ENCODE measurements around the gene EFCAB5. TPM values are rescaled to one million over a fixed set of nuclear protein-coding genes. Genes with fewer than 3 reads are reported as not detected.
"Not testable (repeated sequence)": the region's sequence is repeated elsewhere in the genome, so short reads cannot be mapped to it uniquely, and the experiment has no call there.

EFCAB5 gene
- under 1 TPM in 7 of 8 experiments, not detected in 1; 0.14 to 0.96 (median 0.81) TPM for total RNA-seq

DNA sequence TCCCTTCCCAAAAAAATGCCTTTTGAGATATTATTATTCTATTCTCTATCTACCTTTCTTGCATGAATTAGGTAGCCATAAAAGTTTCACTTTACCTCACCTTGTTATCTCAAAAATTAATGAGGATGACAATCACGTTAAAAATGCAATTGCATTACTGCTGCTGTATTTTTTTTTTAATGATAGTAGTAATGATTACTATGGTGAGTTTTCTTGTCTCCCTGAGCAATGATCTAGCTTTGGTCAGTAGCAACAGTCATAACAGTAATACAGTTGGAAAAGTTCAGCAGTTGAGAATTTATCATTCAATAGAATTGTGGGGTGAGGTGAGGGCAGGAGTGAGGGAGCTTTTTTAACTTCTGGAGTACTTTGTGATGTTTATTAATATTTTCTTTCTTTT lies at the start of gene EFCAB5:
Gene EFCAB5 (plus strand): TSS at position 301 of the 400 bp plus-strand sequence. CDS start 163 bp downstream, outside the sequence.
- H3K27ac ChIP-seq, result no peak within 1 kb of the TSS
- in situ Hi-C loops (cut with MboI; ENCODE audit: low pct_unique_long_range_greater_than_20kb in 2 of 9, low sequenced_read_pairs in 9 of 9, unreplicated experiment in 9 of 9), result loop anchor here in 4 of 9 experiments (25.0 kb wide), 1 partner anchor 129 kb away; no protein-coding TSS in a partner anchor
- no peak within 1 kb of the TSS for H3K4me3 ChIP-seq
- H3K4me1 ChIP-seq (replicated peaks in 1 of 2), result no peaks in the 10 kb centered on the region
- WGBS, 10 experiments, result 40 to 100% (median 80%) methylated on average over 1 of the region's 1 CpG; no CpG with 5 or more reads in 3 of the 10 experiments
- no peak for ATAC-seq (replicated peaks in 6 of 8)

DNA sequence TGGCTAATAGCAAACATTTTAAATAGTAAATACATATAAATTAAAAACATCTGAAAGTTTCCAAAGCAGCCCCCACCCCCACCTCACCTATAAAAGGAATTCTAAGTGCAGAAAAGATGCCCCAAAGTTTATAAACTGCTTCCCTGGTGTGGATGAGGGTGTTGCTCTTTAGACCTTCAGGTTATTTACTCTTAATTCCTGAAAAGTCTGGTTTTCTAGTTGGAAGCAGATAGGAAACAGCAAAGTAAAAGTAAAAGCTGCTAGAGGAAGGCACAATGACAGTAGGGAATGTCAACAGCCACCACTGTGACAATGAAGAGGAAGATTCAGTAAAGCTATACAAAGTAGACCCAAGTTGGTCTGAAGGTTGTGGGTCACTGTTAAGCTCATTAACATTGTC lies 49.2 kb upstream of the EFCAB5 start:
- Histone ChIP-seq H3K4me3 (no peak overlapping the region), H3K4me1 (replicated peaks in 1 of 2) (no peaks in the 10 kb centered on the region), H3K27ac (no peak overlapping the region)
- ATAC-seq (replicated peaks in 6 of 8), result no peak
- in situ Hi-C loops (cut with MboI; ENCODE audit: low pct_unique_long_range_greater_than_20kb in 2 of 9, low sequenced_read_pairs in 9 of 9, unreplicated experiment in 9 of 9), result no loop called here

DNA sequence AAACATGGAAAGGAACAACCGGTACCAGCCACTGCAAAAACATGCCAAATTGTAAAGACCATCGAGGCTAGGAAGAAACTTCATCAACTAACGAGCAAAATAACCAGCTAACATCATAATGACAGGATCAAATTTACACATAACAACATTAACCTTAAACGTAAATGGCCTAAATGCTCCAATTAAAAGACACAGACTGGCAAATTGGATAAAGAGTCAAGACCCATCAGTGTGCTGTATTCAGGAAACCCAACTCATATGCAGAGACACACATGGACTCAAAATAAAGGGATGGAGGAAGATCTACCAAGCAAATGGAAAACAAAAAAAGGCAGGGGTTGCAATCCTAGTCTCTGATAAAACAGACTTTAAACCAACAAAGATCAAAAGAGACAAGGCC lies 44.3 kb upstream of the EFCAB5 start:
- 60 to 100% methylated on average over 1 of the region's 4 CpGs; no CpG with 5 or more reads in 8 of the 10 experiments for WGBS, 10 experiments
- H3K4me3 ChIP-seq; in situ Hi-C loops (cut with MboI; ENCODE audit: low pct_unique_long_range_greater_than_20kb in 2 of 9, low sequenced_read_pairs in 9 of 9, unreplicated experiment in 9 of 9); H3K27ac ChIP-seq; ATAC-seq (replicated peaks in 6 of 8); H3K4me1 ChIP-seq (replicated peaks in 1 of 2): not testable (repeated sequence)

DNA sequence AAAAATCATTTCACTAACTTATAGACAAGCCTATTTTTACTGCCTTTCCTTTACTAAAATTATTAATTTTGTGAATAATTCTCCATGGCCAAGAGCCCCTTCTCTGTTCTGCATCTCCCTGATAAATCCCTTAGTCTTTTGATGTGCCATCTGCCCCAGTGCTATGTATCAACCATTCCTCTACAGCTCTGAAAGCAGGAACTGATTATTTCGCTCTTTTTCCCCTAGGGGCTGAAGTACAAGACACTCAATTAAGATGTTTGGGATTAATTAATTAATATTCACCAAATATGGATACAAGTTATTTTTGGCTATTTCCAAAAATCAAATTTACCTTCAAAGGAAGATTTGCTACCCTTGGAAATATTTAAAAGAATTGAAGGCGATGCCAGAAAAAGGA lies 38.0 kb upstream of the EFCAB5 start:
- Histone ChIP-seq H3K4me1 (replicated peaks in 1 of 2) (no peaks in the 10 kb centered on the region), H3K27ac (no peak overlapping the region), H3K4me3 (no peak overlapping the region)
- in situ Hi-C loops (cut with MboI; ENCODE audit: low pct_unique_long_range_greater_than_20kb in 2 of 9, low sequenced_read_pairs in 9 of 9, unreplicated experiment in 9 of 9), result no loop called here
- WGBS, 10 experiments, result 79 to 100% (median 97%) methylated on average over 1 to 2 of the region's 2 CpGs
- no peak for ATAC-seq (replicated peaks in 6 of 8)

DNA sequence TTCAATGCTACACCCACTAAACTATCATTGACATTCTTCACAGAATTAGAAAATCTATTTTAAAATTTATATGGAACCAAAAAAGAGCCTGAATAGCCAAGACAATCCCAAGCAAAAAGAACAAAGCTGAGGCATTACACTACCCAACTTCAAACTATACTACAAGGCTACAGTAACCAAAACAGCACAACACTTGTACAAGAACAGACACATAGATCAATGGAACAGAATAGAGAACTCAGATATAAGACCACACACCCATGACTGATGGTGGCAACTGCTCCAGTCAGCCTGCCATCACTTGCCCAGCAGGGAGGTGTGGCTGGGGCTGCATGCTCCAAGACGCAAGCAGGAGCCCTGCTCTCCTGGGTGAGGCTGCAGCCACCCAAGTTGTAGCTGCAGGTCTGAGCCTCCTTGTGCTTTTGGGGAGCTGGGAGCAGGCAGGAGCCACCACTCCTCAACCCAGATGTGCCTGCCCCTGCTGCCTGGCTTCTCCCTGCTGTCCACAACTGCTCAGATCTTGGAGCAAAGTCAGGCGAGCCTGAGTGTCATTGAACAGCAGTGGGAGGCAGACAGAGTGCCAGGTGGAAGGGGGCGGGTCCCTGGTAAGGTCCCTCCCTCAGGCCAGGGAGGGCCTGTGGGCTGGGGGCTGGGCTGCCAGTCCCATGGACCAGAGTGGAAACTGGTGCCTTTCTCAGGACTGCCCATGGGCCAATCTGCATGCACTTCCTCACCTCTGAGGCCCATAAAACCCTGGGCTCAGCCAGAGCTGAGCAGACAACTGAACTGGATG lies 36.2 kb upstream of the EFCAB5 start:
- Histone ChIP-seq H3K4me3 (no peak overlapping the region), H3K4me1 (replicated peaks in 1 of 2) (no peaks in the 10 kb centered on the region), H3K27ac (no peak overlapping the region)
- 83 to 88% methylated on average over 1 of the region's 3 CpGs; no CpG with 5 or more reads in 8 of the 10 experiments for WGBS, 10 experiments
- in situ Hi-C loops (cut with MboI; ENCODE audit: low pct_unique_long_range_greater_than_20kb in 2 of 9, low sequenced_read_pairs in 9 of 9, unreplicated experiment in 9 of 9), result no loop called here
- ATAC-seq (replicated peaks in 6 of 8), result no peak

DNA sequence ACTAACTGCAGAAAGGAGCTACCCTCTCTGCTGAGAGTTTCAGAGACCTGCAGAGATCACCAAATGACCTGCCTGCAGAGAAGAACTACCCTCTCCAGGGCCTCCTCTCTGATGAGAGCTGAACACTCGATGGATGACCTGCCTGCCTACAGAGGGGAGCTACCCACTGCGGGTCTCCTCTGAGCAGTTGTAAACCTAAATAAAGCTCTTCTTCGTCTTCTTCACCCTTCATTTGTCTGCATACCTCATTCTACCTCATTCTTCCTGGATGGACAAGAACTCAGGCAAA lies 35.6 kb upstream of the EFCAB5 start:
- ATAC-seq (replicated peaks in 6 of 8), result no peak
- Histone ChIP-seq H3K4me3 (no peak overlapping the region), H3K4me1 (replicated peaks in 1 of 2) (no peaks in the 10 kb centered on the region), H3K27ac (no peak overlapping the region)
- in situ Hi-C loops (cut with MboI; ENCODE audit: low pct_unique_long_range_greater_than_20kb in 2 of 9, low sequenced_read_pairs in 9 of 9, unreplicated experiment in 9 of 9), result no loop called here
- WGBS, 10 experiments, result 88 to 100% (median 92%) methylated on average over 2 to 3 of the region's 3 CpGs; no CpG with 5 or more reads in 6 of the 10 experiments

DNA sequence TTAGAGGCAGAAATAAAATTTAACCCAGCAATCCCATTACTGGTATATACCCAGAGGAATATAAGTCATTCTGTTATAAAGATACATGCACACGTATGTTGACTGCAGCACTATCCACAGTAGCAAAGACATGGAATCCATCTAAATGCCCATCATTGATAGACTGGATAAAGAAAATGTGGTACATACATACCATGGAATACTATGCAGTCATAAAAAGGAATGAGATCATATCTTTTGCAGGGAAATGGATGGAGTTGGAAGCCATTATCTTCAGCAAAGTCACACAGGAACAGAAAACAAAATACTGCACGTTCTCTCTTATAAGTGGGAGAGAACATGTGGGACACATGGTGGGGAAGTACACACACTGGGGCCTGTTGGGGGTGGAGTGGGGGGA lies 34.5 kb upstream of the EFCAB5 start:
- no peak for ATAC-seq (replicated peaks in 6 of 8)
- 63 to 100% (median 100%) methylated on average over 1 to 2 of the region's 2 CpGs; no CpG with 5 or more reads in 2 of the 10 experiments for WGBS, 10 experiments
- no peak overlapping the region for H3K4me3 ChIP-seq
- in situ Hi-C loops (cut with MboI; ENCODE audit: low pct_unique_long_range_greater_than_20kb in 2 of 9, low sequenced_read_pairs in 9 of 9, unreplicated experiment in 9 of 9), result no loop called here
- no peak overlapping the region for H3K27ac ChIP-seq
- H3K4me1 ChIP-seq (replicated peaks in 1 of 2), result no peaks in the 10 kb centered on the region

DNA sequence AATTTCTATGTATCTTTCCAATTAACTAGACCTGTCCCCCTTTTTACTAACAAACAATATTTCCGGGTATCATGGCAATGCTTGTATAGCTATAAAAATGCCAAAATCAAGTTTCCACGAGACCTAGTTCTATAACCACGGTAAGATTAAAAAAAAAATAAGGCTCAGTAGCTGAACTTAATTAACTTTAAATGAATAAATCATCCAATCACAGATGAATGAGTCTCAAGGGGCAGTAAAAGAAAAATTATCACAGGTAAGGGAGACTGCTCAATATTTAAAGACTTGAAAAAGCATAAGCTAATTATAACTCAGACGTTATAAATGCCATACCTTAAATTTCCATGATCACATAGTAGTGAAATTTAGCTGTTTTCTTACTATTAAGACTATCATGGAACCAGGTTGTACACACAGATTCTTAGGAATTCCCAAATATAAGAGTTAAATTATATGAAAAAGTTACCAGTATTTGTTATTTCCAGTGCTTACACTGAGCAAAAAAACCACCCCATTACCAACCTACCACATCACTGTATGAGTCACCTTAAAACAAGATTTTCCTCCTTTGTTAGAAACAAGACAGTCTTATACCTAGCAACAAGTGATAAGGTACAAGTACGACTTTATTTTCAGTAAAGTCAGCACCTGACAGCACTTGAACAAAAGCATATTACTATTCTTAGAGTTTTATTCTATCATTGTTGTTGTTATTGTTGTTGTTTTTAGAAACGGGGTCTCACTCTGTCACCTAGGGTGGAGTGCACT lies 32.0 kb upstream of the EFCAB5 start:
- ATAC-seq (replicated peaks in 6 of 8), result no peak
- Histone ChIP-seq H3K4me3 (no peak overlapping the region), H3K4me1 (replicated peaks in 1 of 2) (peaks cover 0 to 2% of the 10 kb centered on the region in 2 donors), H3K27ac (no peak overlapping the region)
- in situ Hi-C loops (cut with MboI; ENCODE audit: low pct_unique_long_range_greater_than_20kb in 2 of 9, low sequenced_read_pairs in 9 of 9, unreplicated experiment in 9 of 9), result no loop called here
- WGBS, 10 experiments, result 71 to 100% (median 91%) methylated on average over 1 to 6 of the region's 6 CpGs

DNA sequence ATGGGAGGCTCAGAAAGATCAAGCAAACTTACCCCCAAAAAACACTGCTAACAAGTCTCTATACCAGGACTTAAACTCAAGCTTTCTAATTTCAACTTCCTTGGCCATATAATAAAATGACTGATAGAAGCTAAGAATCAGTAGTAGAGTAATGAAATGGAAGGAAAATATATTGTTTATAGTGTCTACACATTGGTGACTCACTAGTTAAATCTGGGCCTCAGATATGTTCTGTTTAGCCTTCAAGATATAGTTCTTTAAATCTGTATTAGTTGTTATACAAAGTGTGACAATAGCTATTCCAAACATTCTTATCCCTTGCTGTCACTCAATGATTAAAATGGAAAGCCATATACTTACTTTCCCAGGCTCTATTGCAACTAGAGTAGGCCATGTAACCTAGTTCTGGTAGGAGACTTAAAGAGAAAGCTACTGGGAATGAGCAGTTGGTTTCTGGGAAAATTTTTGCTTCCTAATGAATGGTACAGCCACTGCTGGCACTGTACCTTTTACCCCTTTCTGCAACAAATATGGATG lies 29.7 kb upstream of the EFCAB5 start:
- Histone ChIP-seq H3K4me1 (replicated peaks in 1 of 2) (peaks cover 0 to 14% of the 10 kb centered on the region in 2 donors), H3K4me3 (no peak overlapping the region), H3K27ac (no peak overlapping the region)
- ATAC-seq (replicated peaks in 6 of 8), result no peak
- in situ Hi-C loops (cut with MboI; ENCODE audit: low pct_unique_long_range_greater_than_20kb in 2 of 9, low sequenced_read_pairs in 9 of 9, unreplicated experiment in 9 of 9), result no loop called here

DNA sequence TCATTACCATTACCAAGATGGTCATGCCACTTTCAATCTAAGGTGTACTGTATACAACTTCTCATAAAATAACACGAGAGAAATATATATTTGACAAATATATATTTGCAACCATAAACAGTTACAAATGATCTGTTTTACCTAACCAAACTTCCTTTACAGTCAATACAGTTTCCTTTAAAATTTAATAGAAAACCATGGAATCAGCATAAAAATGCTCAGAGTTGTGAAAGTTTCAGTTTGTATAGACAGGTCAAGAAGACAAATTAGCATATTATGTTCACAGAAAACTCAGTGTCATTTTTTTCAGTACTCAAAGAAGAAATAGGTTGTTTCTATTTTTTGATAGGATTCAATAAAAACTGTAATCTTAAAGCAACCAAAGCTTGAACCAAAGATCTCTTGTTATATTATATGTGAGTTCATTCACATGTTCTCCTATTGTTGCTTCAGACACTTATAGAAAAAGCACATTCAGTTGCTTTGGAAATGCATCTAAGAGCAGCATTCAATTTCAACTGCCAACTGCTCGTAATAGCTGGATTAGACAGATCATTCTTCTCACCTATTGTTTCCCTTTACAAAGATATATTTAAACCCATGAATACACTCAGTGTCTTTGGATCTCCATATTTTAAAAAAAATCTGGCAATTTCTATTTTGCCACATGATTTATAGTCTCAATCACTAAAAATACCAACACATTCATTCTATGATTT lies 26.5 kb upstream of the EFCAB5 start:
- peak in 2 of 8 experiments; percentile 49 to 55 for ATAC-seq (replicated peaks in 6 of 8)
- 38 to 95% (median 67%) methylated on average over 1 to 2 of the region's 2 CpGs; no CpG with 5 or more reads in 1 of the 10 experiments for WGBS, 10 experiments
- in situ Hi-C loops (cut with MboI; ENCODE audit: low pct_unique_long_range_greater_than_20kb in 2 of 9, low sequenced_read_pairs in 9 of 9, unreplicated experiment in 9 of 9), result no loop called here
- Histone ChIP-seq H3K27ac (no peak overlapping the region), H3K4me1 (replicated peaks in 1 of 2) (peaks cover 0 to 16% of the 10 kb centered on the region in 2 donors), H3K4me3 (no peak overlapping the region)

DNA sequence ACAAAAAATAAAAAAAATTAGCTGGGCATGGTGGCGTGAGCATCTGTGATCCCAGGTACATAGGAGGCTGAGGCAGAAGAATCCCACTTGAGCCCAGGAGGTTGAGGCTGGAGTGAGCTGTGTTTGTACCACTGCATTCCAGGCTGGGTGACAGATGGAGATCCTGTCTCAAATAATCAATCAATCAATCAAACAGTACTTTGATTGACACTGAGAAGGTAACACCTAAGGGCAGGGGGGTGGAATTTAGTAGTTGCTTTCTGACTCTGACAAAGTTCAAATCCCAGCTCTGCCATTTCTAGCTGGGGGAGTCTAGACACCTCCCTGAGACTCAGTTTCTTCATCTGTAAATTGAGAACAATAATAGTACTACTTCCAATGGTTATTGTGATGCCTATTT lies 23.4 kb upstream of the EFCAB5 start:
- in situ Hi-C loops (cut with MboI; ENCODE audit: low pct_unique_long_range_greater_than_20kb in 2 of 9, low sequenced_read_pairs in 9 of 9, unreplicated experiment in 9 of 9), result no loop called here
- 100% methylated on average over 1 of the region's 1 CpG; no CpG with 5 or more reads in 7 of the 10 experiments for WGBS, 10 experiments
- Histone ChIP-seq H3K4me1 (replicated peaks in 1 of 2) (peaks cover 0 to 16% of the 10 kb centered on the region in 2 donors), H3K27ac (no peak overlapping the region), H3K4me3 (no peak overlapping the region)
- ATAC-seq (replicated peaks in 6 of 8), result no peak

DNA sequence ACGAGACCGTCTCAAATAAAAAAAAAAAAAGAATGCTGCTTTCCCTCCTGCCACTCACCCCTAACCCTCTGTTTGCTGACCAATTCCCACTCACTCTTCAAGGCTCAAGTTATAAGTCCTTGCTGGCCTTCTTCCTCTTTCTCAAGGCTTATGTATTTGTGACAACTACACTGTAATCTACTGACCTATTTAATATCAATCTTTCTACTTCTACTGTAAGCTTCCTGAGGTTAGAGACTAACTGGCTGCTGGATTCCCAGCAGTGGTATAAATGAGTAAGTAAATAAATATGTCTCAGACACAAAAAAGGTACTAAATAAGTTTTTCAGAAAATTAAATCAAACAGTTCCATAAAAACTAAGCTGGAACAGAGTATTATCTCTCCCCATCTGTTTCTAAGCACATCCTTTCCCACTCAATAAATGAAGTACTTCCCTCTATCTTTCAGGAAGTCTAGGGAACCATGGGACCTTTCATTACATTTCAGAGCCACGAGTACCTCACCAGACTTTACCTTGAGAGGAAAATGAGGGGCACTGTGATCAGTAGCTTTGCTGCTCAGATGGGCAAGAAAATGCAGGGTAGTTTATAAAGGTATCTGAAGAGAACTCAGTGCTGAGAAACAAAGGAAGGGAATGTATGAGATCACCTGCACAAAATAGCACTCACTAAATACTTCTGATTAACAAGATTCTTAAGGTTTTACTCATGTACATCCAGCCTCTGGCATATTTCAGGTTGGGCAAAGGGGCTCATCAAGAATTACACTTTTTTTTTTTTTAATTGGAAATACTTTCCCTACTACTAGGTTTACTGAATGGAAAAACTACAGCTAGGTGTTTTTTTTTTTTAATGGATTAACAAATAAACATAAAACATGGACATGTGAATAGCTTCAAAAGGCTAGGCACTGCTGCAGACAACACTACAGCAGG lies 22.2 kb upstream of the EFCAB5 start:
- in situ Hi-C loops (cut with MboI; ENCODE audit: low pct_unique_long_range_greater_than_20kb in 2 of 9, low sequenced_read_pairs in 9 of 9, unreplicated experiment in 9 of 9), result no loop called here
- 60 to 89% (median 80%) methylated on average over 1 to 3 of the region's 3 CpGs; no CpG with 5 or more reads in 3 of the 10 experiments for WGBS, 10 experiments
- peak in 1 of 8 experiments; percentile 54 for ATAC-seq (replicated peaks in 6 of 8)
- Histone ChIP-seq H3K27ac (no peak overlapping the region), H3K4me1 (replicated peaks in 1 of 2) (peaks cover 0 to 16% of the 10 kb centered on the region in 2 donors), H3K4me3 (no peak overlapping the region)
